SK-N-SH treated with all-trans-retinoic acid at 6 μM for 48 hours (cell line): ENCODE measurements around the gene CYP1B1.

ENCODE experiments used
- ATAC-seq: fragments of 200-7000 bp; cut with Tn5 transposase; 3 replicates; pipeline ENCODE4 v1.9.1; 2020; ENCODE audit warnings: mild to moderate bottlenecking, moderate library complexity
- BACH2 ChIP-seq: fragments of 250-450 bp; sonication (Bioruptor Pico); IDR thresholded peaks from 2 replicates; pipeline ENCODE4 v1.9.0; 2021; ENCODE audit warnings: mild to moderate bottlenecking, borderline replicate concordance
- CSDC2 ChIP-seq: fragments of 250-450 bp; sonication (Bioruptor Pico); IDR thresholded peaks from 2 replicates; pipeline ENCODE4 v1.5.0; 2020; ENCODE audit warnings: mild to moderate bottlenecking, moderate library complexity
- ESRRG ChIP-seq: fragments of 250-450 bp; sonication (Bioruptor Pico); IDR thresholded peaks from 2 replicates; pipeline ENCODE4 v1.6.1; 2021; ENCODE audit warnings: mild to moderate bottlenecking
- GLIS3 ChIP-seq: fragments of 250-450 bp; sonication (Bioruptor Pico); IDR thresholded peaks from 2 replicates; pipeline ENCODE4 v1.5.0; 2020; ENCODE audit warnings: mild to moderate bottlenecking, moderate library complexity
- OSR1 ChIP-seq: fragments of 250-450 bp; sonication (Bioruptor Pico); IDR thresholded peaks from 2 replicates; pipeline ENCODE4 v1.8.0; 2022; ENCODE audit warnings: moderate library complexity, mild to moderate bottlenecking, inconsistent platforms
- PPARA ChIP-seq: fragments of 250-450 bp; sonication (Bioruptor Pico); IDR thresholded peaks from 2 replicates; pipeline ENCODE4 v1.5.0; 2020; ENCODE audit warnings: mild to moderate bottlenecking, borderline replicate concordance
- RARB ChIP-seq: fragments of 250-450 bp; sonication (Bioruptor Pico); IDR thresholded peaks from 2 replicates; pipeline ENCODE4 v1.8.0; 2021; ENCODE audit warnings: mild to moderate bottlenecking, moderate library complexity
- SNAI2 ChIP-seq: fragments of 250-450 bp; sonication (Bioruptor Pico); IDR thresholded peaks from 2 replicates; pipeline ENCODE4 v1.5.0; 2020; ENCODE audit warnings: mild to moderate bottlenecking, moderate library complexity
- TCF4 ChIP-seq: fragments of 250-450 bp; sonication (Bioruptor Pico); IDR thresholded peaks from 2 replicates; pipeline ENCODE4 v1.8.0; 2021; ENCODE audit warnings: mild to moderate bottlenecking, moderate library complexity, borderline replicate concordance
- TOX ChIP-seq: fragments of 250-450 bp; sonication (Bioruptor Pico); IDR thresholded peaks from 2 replicates; pipeline ENCODE4 v1.8.0; 2021; ENCODE audit warnings: mild to moderate bottlenecking, moderate library complexity, borderline replicate concordance
- ZC3H10 ChIP-seq: fragments of 250-450 bp; sonication (Bioruptor Pico); IDR thresholded peaks from 2 replicates; pipeline ENCODE4 v1.5.1; 2021; ENCODE audit warnings: mild to moderate bottlenecking, moderate library complexity
- ZFP3 ChIP-seq: fragments of 250-450 bp; sonication (Bioruptor Pico); IDR thresholded peaks from 2 replicates; pipeline ENCODE4 v1.5.0; 2020; ENCODE audit warnings: mild to moderate bottlenecking, moderate library complexity
- ZNF565 ChIP-seq: fragments of 450-650 bp; formaldehyde crosslinking; conservative IDR thresholded peaks from 2 replicates; pipeline ENCODE4 v1.5.0; 2020; ENCODE audit warnings: low read depth, mild to moderate bottlenecking, moderate library complexity
- ZNF70 ChIP-seq: fragments of 450-650 bp; formaldehyde crosslinking; IDR thresholded peaks from 2 replicates; pipeline ENCODE4 v1.5.0; 2020; ENCODE audit warnings: mild to moderate bottlenecking, moderate library complexity
- ZNF8 ChIP-seq: fragments of 450-650 bp; formaldehyde crosslinking; IDR thresholded peaks from 2 replicates; pipeline ENCODE4 v1.5.0; 2020; ENCODE audit warnings: mild to moderate bottlenecking, moderate library complexity
- TF ChIP-seq, protein P1 (sequence below): fragments of 250-450 bp; sonication (Bioruptor Pico); IDR thresholded peaks from 2 replicates; pipeline ENCODE4 v1.5.1; 2021; ENCODE audit warnings: mild to moderate bottlenecking, moderate library complexity
- TF ChIP-seq, protein P2 (sequence below): fragments of 250-450 bp; sonication (Bioruptor Pico); IDR thresholded peaks from 2 replicates; pipeline ENCODE4 v1.5.1; 2020; ENCODE audit warnings: low read depth, mild to moderate bottlenecking, moderate library complexity
- TF ChIP-seq, protein P3 (sequence below): fragments of 250-450 bp; sonication (Bioruptor Pico); IDR thresholded peaks from 2 replicates; pipeline ENCODE4 v1.8.0; 2021; ENCODE audit warnings: low read depth, mild to moderate bottlenecking, moderate library complexity, borderline replicate concordance
- TF ChIP-seq, protein P4 (sequence below): fragments of 250-450 bp; sonication (Bioruptor Pico); IDR thresholded peaks from 2 replicates; pipeline ENCODE4 v1.8.0; 2020; ENCODE audit warnings: mild to moderate bottlenecking, moderate library complexity, borderline replicate concordance
- TF ChIP-seq, protein P5 (sequence below): fragments of 250-450 bp; sonication (Bioruptor Pico); IDR thresholded peaks from 2 replicates; pipeline ENCODE4 v1.5.0; 2020; ENCODE audit warnings: mild to moderate bottlenecking, moderate library complexity

The CYP1B1 gene

DNA sequence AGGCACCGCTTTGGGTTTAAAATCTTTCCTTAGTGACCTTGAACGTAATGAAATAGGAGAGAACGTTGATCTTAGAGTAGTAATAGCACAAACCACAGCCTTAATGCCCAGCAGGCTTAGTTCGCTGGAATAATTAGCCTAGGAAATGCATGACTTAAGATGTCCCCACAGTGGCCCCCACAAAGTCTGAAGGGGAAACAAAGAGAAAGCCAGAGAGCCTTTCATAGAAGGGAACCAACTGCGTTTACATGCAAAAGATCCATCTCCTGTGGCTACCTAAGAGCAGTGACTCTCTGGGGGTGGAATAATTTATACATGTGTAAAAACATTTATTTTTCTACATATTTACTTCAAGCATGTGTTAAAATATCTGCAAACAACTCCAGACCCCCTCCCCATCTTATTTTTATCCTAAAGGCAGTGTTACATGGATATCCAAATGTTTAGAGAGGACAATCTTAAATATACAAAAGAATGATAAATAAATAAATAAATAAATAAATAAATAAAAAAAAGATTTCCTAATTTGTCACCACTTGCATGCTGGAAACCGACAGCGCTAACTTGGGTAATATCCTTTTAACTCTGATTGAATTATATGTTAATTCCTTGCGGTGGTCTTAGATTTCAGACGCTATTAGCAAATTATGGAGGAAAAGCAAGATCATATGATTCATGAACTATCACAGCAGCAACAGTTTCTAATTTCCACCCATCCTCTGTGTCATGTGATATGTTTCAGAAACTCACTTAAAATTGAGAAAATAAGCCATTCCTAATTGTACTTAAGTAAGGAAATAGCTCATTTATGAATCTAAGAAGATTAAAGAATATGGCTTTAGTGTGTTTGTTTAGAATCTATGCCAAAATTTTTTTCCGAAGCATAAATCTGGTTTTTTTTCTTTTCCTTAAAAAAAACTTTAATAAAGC lies 23.4 kb upstream of the CYP1B1 start:
- no peak for ATAC-seq
- TF ChIP-seq, protein P1, sequence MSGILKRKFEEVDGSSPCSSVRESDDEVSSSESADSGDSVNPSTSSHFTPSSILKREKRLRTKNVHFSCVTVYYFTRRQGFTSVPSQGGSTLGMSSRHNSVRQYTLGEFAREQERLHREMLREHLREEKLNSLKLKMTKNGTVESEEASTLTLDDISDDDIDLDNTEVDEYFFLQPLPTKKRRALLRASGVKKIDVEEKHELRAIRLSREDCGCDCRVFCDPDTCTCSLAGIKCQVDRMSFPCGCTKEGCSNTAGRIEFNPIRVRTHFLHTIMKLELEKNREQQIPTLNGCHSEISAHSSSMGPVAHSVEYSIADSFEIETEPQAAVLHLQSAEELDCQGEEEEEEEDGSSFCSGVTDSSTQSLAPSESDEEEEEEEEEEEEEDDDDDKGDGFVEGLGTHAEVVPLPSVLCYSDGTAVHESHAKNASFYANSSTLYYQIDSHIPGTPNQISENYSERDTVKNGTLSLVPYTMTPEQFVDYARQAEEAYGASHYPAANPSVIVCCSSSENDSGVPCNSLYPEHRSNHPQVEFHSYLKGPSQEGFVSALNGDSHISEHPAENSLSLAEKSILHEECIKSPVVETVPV (CRISPR knock-in tag): no peak
- TF ChIP-seq, protein P2, sequence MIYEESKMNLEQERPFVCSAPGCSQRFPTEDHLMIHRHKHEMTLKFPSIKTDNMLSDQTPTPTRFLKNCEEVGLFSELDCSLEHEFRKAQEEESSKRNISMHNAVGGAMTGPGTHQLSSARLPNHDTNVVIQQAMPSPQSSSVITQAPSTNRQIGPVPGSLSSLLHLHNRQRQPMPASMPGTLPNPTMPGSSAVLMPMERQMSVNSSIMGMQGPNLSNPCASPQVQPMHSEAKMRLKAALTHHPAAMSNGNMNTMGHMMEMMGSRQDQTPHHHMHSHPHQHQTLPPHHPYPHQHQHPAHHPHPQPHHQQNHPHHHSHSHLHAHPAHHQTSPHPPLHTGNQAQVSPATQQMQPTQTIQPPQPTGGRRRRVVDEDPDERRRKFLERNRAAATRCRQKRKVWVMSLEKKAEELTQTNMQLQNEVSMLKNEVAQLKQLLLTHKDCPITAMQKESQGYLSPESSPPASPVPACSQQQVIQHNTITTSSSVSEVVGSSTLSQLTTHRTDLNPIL (CRISPR knock-in tag): no peak
- no peak for TF ChIP-seq OSR1
- no peak for TF ChIP-seq ZNF565
- no peak for TF ChIP-seq BACH2
- TF ChIP-seq ZNF70 (CRISPR knock-in tag): no peak
- no peak for TF ChIP-seq ESRRG
- TF ChIP-seq ZC3H10 (CRISPR knock-in tag): no peak
- TF ChIP-seq SNAI2 (CRISPR knock-in tag): no peak
- TF ChIP-seq ZFP3 (CRISPR knock-in tag): no peak
- TF ChIP-seq TOX (CRISPR knock-in tag): no peak
- TF ChIP-seq TCF4 (CRISPR knock-in tag): no peak
- TF ChIP-seq, all 23 proteins: peak for 0

DNA sequence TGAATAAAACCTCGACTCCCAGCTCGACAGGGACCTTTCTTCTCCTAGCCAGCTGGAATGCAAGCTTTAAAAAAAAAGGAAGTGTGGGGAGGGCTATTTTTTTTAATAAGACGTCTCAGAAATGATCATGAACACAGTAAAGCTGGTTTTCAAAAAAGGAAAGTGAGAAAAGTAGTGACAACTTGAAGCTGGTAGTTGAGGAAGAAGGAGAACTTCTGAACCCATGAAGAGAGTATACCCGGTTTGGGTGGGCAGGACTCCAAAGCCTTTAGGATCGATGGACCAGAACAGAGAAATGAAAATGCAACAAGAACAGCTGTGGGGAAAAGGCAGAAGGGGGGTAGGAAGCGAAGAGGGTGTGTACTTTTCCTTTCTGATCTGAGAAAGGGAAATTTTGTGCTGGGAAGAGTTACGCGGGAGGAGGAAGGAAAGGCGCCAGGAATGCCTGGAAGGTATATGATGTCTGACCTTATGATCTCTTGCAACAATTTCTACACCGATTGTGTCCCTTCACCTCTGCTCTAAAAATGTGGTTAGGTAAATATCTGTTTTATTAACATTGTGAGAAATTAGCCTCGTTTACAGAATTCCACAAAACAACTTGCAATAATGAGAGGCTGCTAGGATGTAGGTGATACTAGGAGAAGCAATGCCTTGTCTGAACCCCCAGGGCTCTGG lies 22.6 kb upstream of the CYP1B1 start:
- TF ChIP-seq ESRRG (no peak), TCF4 (CRISPR knock-in tag) (no peak), ZNF8 (no peak), ZFP3 (CRISPR knock-in tag) (no peak), RARB (no peak)
- ATAC-seq: no peak

DNA sequence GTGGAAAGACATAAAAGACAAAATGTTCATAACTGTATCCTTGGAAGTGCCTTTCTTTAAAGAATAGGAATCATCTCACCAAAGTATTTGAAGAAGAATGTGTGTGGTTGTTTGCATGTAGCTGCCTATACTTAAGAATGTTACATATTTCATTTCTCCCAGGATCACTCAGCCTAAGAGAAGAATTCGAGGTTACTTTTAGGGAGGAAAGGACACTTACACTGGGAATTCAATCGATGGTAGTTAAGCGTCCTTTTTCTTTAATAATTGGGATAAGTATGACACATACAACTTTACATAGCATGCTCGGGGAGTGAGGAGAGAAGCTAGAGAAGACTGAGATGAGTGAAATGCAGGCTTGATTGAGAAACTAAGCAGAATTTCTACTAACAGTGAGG lies 22.0 kb upstream of the CYP1B1 start:
- ATAC-seq: peak; percentile 50
- TF ChIP-seq, protein P2 (CRISPR knock-in tag): no peak
- TF ChIP-seq, protein P3, sequence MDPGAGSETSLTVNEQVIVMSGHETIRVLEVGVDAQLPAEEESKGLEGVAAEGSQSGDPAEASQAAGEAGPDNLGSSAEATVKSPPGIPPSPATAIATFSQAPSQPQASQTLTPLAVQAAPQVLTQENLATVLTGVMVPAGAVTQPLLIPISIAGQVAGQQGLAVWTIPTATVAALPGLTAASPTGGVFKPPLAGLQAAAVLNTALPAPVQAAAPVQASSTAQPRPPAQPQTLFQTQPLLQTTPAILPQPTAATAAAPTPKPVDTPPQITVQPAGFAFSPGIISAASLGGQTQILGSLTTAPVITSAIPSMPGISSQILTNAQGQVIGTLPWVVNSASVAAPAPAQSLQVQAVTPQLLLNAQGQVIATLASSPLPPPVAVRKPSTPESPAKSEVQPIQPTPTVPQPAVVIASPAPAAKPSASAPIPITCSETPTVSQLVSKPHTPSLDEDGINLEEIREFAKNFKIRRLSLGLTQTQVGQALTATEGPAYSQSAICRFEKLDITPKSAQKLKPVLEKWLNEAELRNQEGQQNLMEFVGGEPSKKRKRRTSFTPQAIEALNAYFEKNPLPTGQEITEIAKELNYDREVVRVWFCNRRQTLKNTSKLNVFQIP (CRISPR knock-in tag): no peak
- TF ChIP-seq TOX (CRISPR knock-in tag): no peak
- TF ChIP-seq ZC3H10 (CRISPR knock-in tag): no peak
- TF ChIP-seq, protein P4, sequence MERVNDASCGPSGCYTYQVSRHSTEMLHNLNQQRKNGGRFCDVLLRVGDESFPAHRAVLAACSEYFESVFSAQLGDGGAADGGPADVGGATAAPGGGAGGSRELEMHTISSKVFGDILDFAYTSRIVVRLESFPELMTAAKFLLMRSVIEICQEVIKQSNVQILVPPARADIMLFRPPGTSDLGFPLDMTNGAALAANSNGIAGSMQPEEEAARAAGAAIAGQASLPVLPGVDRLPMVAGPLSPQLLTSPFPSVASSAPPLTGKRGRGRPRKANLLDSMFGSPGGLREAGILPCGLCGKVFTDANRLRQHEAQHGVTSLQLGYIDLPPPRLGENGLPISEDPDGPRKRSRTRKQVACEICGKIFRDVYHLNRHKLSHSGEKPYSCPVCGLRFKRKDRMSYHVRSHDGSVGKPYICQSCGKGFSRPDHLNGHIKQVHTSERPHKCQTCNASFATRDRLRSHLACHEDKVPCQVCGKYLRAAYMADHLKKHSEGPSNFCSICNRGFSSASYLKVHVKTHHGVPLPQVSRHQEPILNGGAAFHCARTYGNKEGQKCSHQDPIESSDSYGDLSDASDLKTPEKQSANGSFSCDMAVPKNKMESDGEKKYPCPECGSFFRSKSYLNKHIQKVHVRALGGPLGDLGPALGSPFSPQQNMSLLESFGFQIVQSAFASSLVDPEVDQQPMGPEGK: no peak
- TF ChIP-seq ZFP3 (CRISPR knock-in tag): no peak
- no peak for TF ChIP-seq PPARA (CRISPR knock-in tag)
- TF ChIP-seq ZNF565: no peak
- TF ChIP-seq, protein P5, sequence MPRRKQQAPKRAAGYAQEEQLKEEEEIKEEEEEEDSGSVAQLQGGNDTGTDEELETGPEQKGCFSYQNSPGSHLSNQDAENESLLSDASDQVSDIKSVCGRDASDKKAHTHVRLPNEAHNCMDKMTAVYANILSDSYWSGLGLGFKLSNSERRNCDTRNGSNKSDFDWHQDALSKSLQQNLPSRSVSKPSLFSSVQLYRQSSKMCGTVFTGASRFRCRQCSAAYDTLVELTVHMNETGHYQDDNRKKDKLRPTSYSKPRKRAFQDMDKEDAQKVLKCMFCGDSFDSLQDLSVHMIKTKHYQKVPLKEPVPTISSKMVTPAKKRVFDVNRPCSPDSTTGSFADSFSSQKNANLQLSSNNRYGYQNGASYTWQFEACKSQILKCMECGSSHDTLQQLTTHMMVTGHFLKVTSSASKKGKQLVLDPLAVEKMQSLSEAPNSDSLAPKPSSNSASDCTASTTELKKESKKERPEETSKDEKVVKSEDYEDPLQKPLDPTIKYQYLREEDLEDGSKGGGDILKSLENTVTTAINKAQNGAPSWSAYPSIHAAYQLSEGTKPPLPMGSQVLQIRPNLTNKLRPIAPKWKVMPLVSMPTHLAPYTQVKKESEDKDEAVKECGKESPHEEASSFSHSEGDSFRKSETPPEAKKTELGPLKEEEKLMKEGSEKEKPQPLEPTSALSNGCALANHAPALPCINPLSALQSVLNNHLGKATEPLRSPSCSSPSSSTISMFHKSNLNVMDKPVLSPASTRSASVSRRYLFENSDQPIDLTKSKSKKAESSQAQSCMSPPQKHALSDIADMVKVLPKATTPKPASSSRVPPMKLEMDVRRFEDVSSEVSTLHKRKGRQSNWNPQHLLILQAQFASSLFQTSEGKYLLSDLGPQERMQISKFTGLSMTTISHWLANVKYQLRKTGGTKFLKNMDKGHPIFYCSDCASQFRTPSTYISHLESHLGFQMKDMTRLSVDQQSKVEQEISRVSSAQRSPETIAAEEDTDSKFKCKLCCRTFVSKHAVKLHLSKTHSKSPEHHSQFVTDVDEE (CRISPR knock-in tag): no peak
- TF ChIP-seq ZNF8: no peak
- TF ChIP-seq, protein P1 (CRISPR knock-in tag): no peak
- no peak for TF ChIP-seq GLIS3
- TF ChIP-seq CSDC2 (CRISPR knock-in tag): no peak
- no peak for TF ChIP-seq OSR1
- TF ChIP-seq SNAI2 (CRISPR knock-in tag): no peak
- no peak for TF ChIP-seq RARB
